Endothelial cell of umbilical vein (primary cell): ENCODE data around the gene ADAMTS17. TPM values are rescaled to one million over a fixed set of nuclear protein-coding genes. Genes with fewer than 3 reads are reported as not detected.

Experiments
- BruUV-seq: library from RNA; stranded (reverse); fragments of 400-500 nt; replicated peaks from 2 replicates; lab custom pipeline; 2021; lab: Mats Ljungman, UMichigan
- CTCF ChIA-PET: fragments of 300-600, 350-600 bp; sonication (Branson Sonifier 250); formaldehyde crosslinking; loops from one replicate; lab custom pipeline; 2021; ENCODE audit warnings: antibody characterized with exemption, inconsistent platforms; lab: Charles Lee
- POLR2A ChIA-PET: fragments of 300-600, 350-600 bp; sonication (Branson Sonifier 250); formaldehyde crosslinking; loops from one replicate; lab custom pipeline; 2021; ENCODE audit warnings: antibody characterized with exemption, inconsistent platforms; lab: Charles Lee
- DNase-seq: peaks from one replicate; pipeline ENCODE4 v3.0.0-alpha.2; 2011; ENCODE audit warnings: low read depth, low spot score
- FAIRE-seq: peaks from 2 replicates; lab custom pipeline; 2011; peaks lifted over from hg19 to GRCh38; lab: Jason Lieb, UNC
- H2AFZ ChIP-seq: 2 replicates; pipeline ENCODE4 v1.6.0; 2012; ENCODE audit warnings: low read depth, low read length, control low read depth, inconsistent platforms
- H3K27ac ChIP-seq: 2 replicates; pipeline ENCODE4 v1.5.1; 2011; ENCODE audit warnings: low read depth, mild to moderate bottlenecking, control low read depth, low read length, moderate library complexity; ENCODE audit not compliant: insufficient read depth
- H3K27me3 ChIP-seq, 2 experiments: 2 replicates each; pipeline versions ENCODE4 v1.6.0 to v1.6.1; 2011; ENCODE audit warnings: low read length in 2 of 2, mixed read lengths in 1 of 2; ENCODE audit not compliant: control insufficient read depth in 2 of 2, insufficient read depth in 2 of 2
- H3K36me3 ChIP-seq, 2 experiments: 2 replicates in 1 of 2; 3 replicates in 1 of 2; pipeline ENCODE4 v1.5.1; 2011; ENCODE audit warnings: low read length in 2 of 2, mild to moderate bottlenecking in 1 of 2, moderate library complexity in 1 of 2; ENCODE audit not compliant: control insufficient read depth in 2 of 2, insufficient read depth in 2 of 2; ENCODE audit errors: extremely low read depth in 1 of 2
- H3K4me1 ChIP-seq: 3 replicates; pipeline ENCODE4 v1.5.1; 2011; ENCODE audit warnings: mild to moderate bottlenecking, low read length; ENCODE audit not compliant: control insufficient read depth, insufficient read depth; ENCODE audit errors: extremely low read depth
- H3K4me2 ChIP-seq: 2 replicates; pipeline ENCODE4 v1.6.1; 2011; ENCODE audit warnings: low read length, control low read depth, mixed read lengths; ENCODE audit not compliant: insufficient read depth
- H3K4me3 ChIP-seq, 3 experiments: fragments of 200-600 bp in 1 of 3; sonication (generic), shearing (Covaris generic) in 1 of 3; replicated peaks in 1 of 3; 2 replicates each; pipeline ENCODE4 v1.5.1; 2011 to 2016; ENCODE audit warnings: control low read depth in 3 of 3, low read length in 3 of 3, mild to moderate bottlenecking in 2 of 3, inconsistent platforms in 1 of 3, low read depth in 1 of 3, moderate library complexity in 1 of 3; ENCODE audit not compliant: insufficient read depth in 1 of 3
- H3K79me2 ChIP-seq: 2 replicates; pipeline ENCODE4 v1.6.0; 2012; ENCODE audit warnings: low read length, inconsistent platforms; ENCODE audit not compliant: control insufficient read depth, insufficient read depth
- H3K9ac ChIP-seq: replicated peaks from 2 replicates; pipeline ENCODE3; 2011; ENCODE audit warnings: low read length, control low read depth; ENCODE audit not compliant: insufficient read depth; ENCODE audit errors: extremely low read depth
- H3K9me1 ChIP-seq: replicated peaks from 3 replicates; pipeline ENCODE4 v1.6.0; 2011; ENCODE audit warnings: mild to moderate bottlenecking, low read length; ENCODE audit not compliant: control insufficient read depth, insufficient read depth; ENCODE audit errors: extremely low read depth
- H3K9me3 ChIP-seq: replicated peaks from 2 replicates; pipeline ENCODE4 v1.5.1; 2012; ENCODE audit warnings: low read length, inconsistent platforms; ENCODE audit not compliant: control insufficient read depth, insufficient read depth
- H4K20me1 ChIP-seq: replicated peaks from 2 replicates; pipeline ENCODE3; 2011; ENCODE audit warnings: mild to moderate bottlenecking, low read length; ENCODE audit not compliant: control insufficient read depth, insufficient read depth; ENCODE audit errors: extremely low read depth
- GATA2 ChIP-seq: IDR thresholded peaks from 2 replicates; pipeline ENCODE4 v1.7.0; 2011; ENCODE audit warnings: low read depth, mild to moderate bottlenecking, moderate library complexity, mixed read lengths, low read length; ENCODE audit not compliant: insufficient read length, insufficient read depth
- JUN ChIP-seq: IDR thresholded peaks from 2 replicates; pipeline ENCODE4 v1.6.1; 2011; ENCODE audit warnings: borderline replicate concordance, low read depth; ENCODE audit not compliant: insufficient read length, insufficient read depth
- MYC ChIP-seq: IDR thresholded peaks from one replicate; pipeline ENCODE4 v1.6.1; 2011; ENCODE audit warnings: mild to moderate bottlenecking, low read depth, low read length
- POLR2A ChIP-seq: IDR thresholded peaks from 2 replicates; pipeline ENCODE4 v1.6.1; 2012; ENCODE audit warnings: low read depth, mild to moderate bottlenecking, control low read depth, low read length
- dilution Hi-C: fragments of 300-500 bp; cut with MboI; formaldehyde crosslinking; loops from one replicate; pipeline ENCODE4 v1.15.0; 2019; ENCODE audit warnings: low sequenced_read_pairs; ENCODE audit not compliant: extremely low pct_ligation_motif_present
- intact Hi-C: fragments of 100-400 bp; cut with micrococcal nuclease; formaldehyde crosslinking; loops from one replicate; pipeline ENCODE4 v1.10.0; 2022
- polyA plus RNA-seq, 4 experiments: library from polyadenylated mRNA; depleted of rRNA in 3 of 4; stranded (reverse) in 3 of 4; unstranded in 1 of 4; fragments of >200 nt; gene quantifications; 2 replicates each; pipeline versions ENCODE4 v1.2.1 to v1.2.3, GENCODE V29; 2011 to 2012; ENCODE audit warnings: missing spikeins in 1 of 4
- total RNA-seq: library from RNA; stranded (reverse); gene quantifications from 2 replicates; pipeline ENCODE4 v1.2.3, GENCODE V29; 2021
- TF ChIP-seq, protein P1 (sequence below), 2 donors: IDR thresholded peaks; 1 replicate in 1 of 2; 2 replicates in 1 of 2; pipeline ENCODE4 v1.5.1; 2011; ENCODE audit warnings: low read length in 2 of 2, mild to moderate bottlenecking in 2 of 2, moderate library complexity in 2 of 2, control low read depth in 1 of 2, inconsistent platforms in 1 of 2, low read depth in 1 of 2; ENCODE audit not compliant: insufficient read depth in 1 of 2; ENCODE audit errors: extremely low read depth in 1 of 2
- TF ChIP-seq, protein P2 (sequence below): IDR thresholded peaks from 2 replicates; pipeline ENCODE4 v1.6.1; 2011; ENCODE audit not compliant: insufficient read depth, insufficient read length

The ADAMTS17 gene
- total and polyA plus RNA-seq, 2 donors (not counting 3 experiments of a cell fraction or from before 2014, with no cell fraction given) = 0.12 TPM; not detected in 1

DNA sequence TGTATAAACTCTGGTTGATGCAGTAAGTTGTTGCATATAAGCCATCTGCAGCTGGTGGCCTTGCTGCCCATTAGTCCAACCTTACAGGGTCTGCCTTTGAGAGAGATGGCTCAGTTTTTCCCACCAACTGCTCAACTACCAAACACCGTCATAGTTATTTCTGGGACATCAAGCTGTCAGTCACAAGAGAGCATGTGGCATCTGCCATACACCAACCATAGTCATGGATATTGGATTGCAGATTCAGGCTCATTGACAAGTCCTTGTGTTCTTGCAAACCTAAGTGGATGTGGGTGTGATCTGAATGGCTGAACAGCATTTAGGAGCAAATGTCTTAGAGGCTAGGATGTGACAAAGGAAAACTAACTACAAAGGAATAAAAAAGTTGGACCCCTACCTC, 137.6 kb downstream of the ADAMTS17 start:
- TF ChIP-seq POLR2A = no peak
- no peak for TF ChIP-seq GATA2
- H2AFZ ChIP-seq = no peak overlapping the region
- dilution Hi-C loops = no loop called here
- no peaks in the 10 kb centered on the region for H3K9me3 ChIP-seq
- no peak overlapping the region for H3K4me3 ChIP-seq
- H3K9me1 ChIP-seq = no peaks in the 10 kb centered on the region
- no peaks in the 10 kb centered on the region for H3K36me3 ChIP-seq
- no TSS peak for BruUV-seq
- no peaks in the 10 kb centered on the region for H3K27me3 ChIP-seq
- DNase-seq (no peak), FAIRE-seq (no peak)
- H3K9ac ChIP-seq = no peak overlapping the region
- H3K27ac ChIP-seq = no peak overlapping the region
- H4K20me1 ChIP-seq = no peaks in the 10 kb centered on the region
- H3K4me2 ChIP-seq = no peak overlapping the region
- POLR2A ChIA-PET = no interaction called here
- H3K4me1 ChIP-seq = no peaks in the 10 kb centered on the region
- intact Hi-C loops = no loop called here
- CTCF ChIA-PET = no interaction called here
- H3K79me2 ChIP-seq = no peaks in the 10 kb centered on the region

DNA sequence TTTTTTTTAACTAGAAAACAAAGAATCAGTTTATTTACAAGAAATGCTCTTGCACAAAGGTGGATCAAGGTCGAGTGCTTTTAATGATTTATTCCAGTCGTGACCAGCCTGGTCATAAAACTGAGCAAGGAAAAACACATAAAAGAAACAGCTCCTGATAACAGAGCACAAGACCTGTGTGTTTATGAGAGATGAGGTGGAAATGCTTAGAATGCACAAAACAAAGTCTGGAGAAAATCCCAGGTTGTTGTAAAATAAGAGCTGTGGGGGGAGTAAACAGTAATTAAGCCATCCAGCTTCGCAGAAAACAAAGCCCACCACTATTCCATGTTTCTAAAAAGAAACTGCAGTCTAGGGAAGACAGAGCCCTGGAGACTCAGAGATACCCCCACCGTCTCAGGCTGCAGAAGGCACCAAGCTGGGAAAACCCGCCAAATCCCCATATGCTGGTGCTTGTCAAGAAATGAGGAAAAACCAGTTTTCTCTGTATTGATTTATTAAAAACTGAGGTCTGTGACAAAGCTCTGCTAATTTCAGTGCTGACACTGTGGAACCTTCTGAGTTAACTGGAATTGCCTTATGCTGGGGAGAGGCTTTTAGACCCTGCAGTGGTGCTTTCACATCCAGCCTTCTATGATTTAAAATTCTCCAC, 139.3 kb downstream of the ADAMTS17 start:
- Histone ChIP-seq H4K20me1 (no peaks in the 10 kb centered on the region), H3K9ac (no peak overlapping the region), H3K4me2 (no peak overlapping the region), H3K27me3 (no peaks in the 10 kb centered on the region), H3K4me3 (no peak overlapping the region), H3K79me2 (no peaks in the 10 kb centered on the region), H3K27ac (no peak overlapping the region), H3K36me3 (no peaks in the 10 kb centered on the region), H2AFZ (no peak overlapping the region), H3K9me1 (no peaks in the 10 kb centered on the region), H3K4me1 (no peaks in the 10 kb centered on the region), H3K9me3 (no peaks in the 10 kb centered on the region)
- dilution Hi-C loops (no loop called here), intact Hi-C loops (no loop called here)
- FAIRE-seq (no peak), DNase-seq (no peak)
- TF ChIP-seq POLR2A = no peak
- TF ChIP-seq, protein P1, sequence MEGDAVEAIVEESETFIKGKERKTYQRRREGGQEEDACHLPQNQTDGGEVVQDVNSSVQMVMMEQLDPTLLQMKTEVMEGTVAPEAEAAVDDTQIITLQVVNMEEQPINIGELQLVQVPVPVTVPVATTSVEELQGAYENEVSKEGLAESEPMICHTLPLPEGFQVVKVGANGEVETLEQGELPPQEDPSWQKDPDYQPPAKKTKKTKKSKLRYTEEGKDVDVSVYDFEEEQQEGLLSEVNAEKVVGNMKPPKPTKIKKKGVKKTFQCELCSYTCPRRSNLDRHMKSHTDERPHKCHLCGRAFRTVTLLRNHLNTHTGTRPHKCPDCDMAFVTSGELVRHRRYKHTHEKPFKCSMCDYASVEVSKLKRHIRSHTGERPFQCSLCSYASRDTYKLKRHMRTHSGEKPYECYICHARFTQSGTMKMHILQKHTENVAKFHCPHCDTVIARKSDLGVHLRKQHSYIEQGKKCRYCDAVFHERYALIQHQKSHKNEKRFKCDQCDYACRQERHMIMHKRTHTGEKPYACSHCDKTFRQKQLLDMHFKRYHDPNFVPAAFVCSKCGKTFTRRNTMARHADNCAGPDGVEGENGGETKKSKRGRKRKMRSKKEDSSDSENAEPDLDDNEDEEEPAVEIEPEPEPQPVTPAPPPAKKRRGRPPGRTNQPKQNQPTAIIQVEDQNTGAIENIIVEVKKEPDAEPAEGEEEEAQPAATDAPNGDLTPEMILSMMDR (IDR thresholded peaks at IDR 0.05; ENCODE audit: extremely low read depth in 1 of 2, insufficient read depth in 1 of 2, low read depth in 1 of 2, low read length in 2 of 2) = no peak
- TF ChIP-seq MYC = no peak
- TF ChIP-seq, protein P2, sequence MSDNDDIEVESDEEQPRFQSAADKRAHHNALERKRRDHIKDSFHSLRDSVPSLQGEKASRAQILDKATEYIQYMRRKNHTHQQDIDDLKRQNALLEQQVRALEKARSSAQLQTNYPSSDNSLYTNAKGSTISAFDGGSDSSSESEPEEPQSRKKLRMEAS = no peak
- no peak for TF ChIP-seq JUN
- ChIA-PET CTCF (no interaction called here), POLR2A (no interaction called here)
- no TSS peak for BruUV-seq
